ENCODE results near the gene LASP1.

DNA sequence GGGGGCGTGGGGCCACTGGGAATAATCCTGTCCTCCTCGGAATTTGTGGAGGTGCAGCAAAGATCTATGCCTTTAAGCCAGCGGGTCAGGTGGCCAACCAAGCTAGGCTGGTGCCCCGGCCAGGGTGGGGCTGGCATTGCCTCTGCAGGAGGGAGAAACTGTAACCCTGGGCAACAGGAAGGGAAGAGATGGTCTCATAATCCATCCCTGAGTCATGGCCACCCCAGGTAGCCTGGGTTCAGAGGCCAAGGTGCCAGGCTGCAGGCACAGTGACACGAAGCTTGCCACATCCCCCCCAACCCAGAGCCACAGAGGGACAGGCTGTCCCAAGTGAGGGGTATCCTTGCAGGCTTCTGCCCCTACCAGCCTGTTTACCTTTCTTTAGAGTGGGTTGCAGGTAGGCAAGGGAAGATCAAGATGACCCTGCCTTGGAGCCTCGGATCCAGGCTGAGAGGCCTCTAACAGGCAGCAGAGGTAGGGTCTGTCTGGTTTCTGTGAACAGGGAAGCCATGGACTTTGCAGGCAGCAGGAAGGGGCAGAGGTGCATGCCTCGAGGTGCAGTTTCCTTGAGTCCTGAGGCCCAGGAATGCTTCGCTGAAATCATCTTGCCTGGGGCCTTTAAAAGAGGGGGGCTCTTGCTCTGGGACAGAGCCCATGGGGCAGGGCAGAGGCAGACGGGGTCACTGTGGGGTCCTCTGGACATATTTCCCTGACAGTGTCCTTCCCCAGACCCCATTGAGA lies 4.0 kb downstream of the LASP1 start:
- TF ChIP-seq CTCF (IDR thresholded peaks at IDR 0.05) (no peak), POLR2A (IDR thresholded peaks at IDR 0.05) (no peak)

All from thyroid gland (tissue), 4 donors.